Thoracic aorta (tissue), 2 donors: ENCODE data around the gene RAB31. TPM values are rescaled to one million over a fixed set of nuclear protein-coding genes. Genes with fewer than 3 reads are reported as not detected.
A peak's percentile ranks its signal among the peaks of the same experiment; 100 is the strongest.

ENCODE experiments used
- ATAC-seq: fragments of 150-250 bp; one replicate; pipeline ENCODE4 v1.8.0; 2017; ENCODE audit warnings: low read depth; ENCODE audit not compliant: insufficient number of reproducible peaks, low FRiP score
- DNase-seq: peaks from one replicate; pipeline ENCODE4 v3.0.0-alpha.2; 2020; ENCODE audit warnings: low spot score
- H3K27ac ChIP-seq, 2 donors: fragments of 200-600 bp; sonication (generic); 1 replicate in 1 of 2; 2 replicates in 1 of 2; pipeline ENCODE4 v1.5.1; 2016; ENCODE audit warnings: mild to moderate bottlenecking in 2 of 2, moderate library complexity in 2 of 2
- H3K27me3 ChIP-seq: fragments of 200-600 bp; sonication (generic); replicated peaks from 2 replicates; pipeline ENCODE4 v1.6.0; 2016; ENCODE audit warnings: mild to moderate bottlenecking; ENCODE audit not compliant: insufficient read depth
- H3K36me3 ChIP-seq: fragments of 200-600 bp; sonication (generic); one replicate; pipeline ENCODE4 v1.5.1; 2016
- H3K4me1 ChIP-seq, 2 donors: fragments of 200-600 bp; sonication (generic); 1 replicate in 1 of 2; 2 replicates in 1 of 2; pipeline versions ENCODE4 v1.5.1 to v1.6.0; 2016; ENCODE audit warnings: low read depth in 2 of 2, mild to moderate bottlenecking in 1 of 2; ENCODE audit not compliant: control insufficient read depth in 1 of 2
- H3K4me3 ChIP-seq: fragments of 200-600 bp; sonication (generic); 2 replicates; pipeline ENCODE4 v1.5.1; 2016; ENCODE audit warnings: mild to moderate bottlenecking
- H3K9me3 ChIP-seq: fragments of 200-600 bp; sonication (generic); 2 replicates; pipeline ENCODE4 v1.5.1; 2016
- total RNA-seq, 2 donors: library from RNA; depleted of rRNA; stranded (reverse); fragments of >200 nt; gene quantifications; one replicate each; pipeline versions ENCODE4 v1.1.0 to v1.2.3, GENCODE V29; 2016
- TF ChIP-seq, protein P1 (sequence below): fragments of 200-600 bp; sonication (generic); IDR thresholded peaks from one replicate; pipeline ENCODE4 v1.5.1; 2019; ENCODE audit warnings: antibody characterized with exemption

The RAB31 gene
- total RNA-seq, 2 donors from 2014 or later = 92.9 to 110 TPM

DNA sequence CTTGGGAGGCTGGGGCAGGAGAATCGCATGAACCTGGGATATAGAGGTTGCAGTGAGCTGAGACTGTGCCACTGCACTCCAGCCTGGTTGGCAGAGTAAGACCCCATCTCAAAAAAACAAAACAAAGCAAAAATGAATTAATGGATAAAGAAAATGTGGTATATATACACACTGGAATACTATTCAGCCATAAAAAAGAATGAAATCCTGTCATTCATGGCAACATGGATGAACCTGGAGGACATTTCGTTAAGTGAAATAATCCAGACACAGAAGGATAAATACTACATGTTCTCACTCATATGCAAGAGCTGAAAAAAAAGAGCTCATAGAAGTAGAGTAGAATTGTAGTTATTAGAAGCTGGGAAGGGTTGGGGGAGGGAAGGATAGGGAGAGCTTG lies 80.8 kb downstream of the RAB31 start:
- H3K4me3 ChIP-seq = no peak overlapping the region

DNA sequence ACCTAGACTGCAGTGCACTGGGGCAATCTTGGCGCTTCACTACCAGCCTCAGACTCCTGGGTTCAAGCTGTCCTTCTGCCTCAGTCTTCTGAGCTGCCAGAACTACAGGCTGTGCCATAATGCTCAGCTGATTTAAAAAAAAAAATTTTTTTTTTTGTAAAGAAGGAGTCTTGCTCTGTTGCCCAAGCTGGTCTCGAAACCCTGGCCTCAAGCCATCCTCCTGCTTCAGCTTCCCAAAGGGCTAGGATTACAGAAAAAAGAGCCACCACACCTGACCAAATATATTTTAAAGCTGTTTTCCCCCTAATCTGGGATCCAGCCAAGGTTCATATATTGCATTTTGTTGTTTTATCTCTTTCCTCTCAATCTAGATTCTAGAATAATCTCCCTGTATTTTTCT lies 82.2 kb downstream of the RAB31 start:
- peaks cover 0 to 8% of the 10 kb centered on the region in 2 donors for H3K4me1 ChIP-seq
- ATAC-seq (no peak), DNase-seq (no peak)
- no peaks in the 10 kb centered on the region for H3K27me3 ChIP-seq
- H3K27ac ChIP-seq = no peak overlapping the region
- H3K9me3 ChIP-seq = no peaks in the 10 kb centered on the region
- H3K4me3 ChIP-seq = no peak overlapping the region
- no peaks in the 10 kb centered on the region for H3K36me3 ChIP-seq
- TF ChIP-seq, protein P1, sequence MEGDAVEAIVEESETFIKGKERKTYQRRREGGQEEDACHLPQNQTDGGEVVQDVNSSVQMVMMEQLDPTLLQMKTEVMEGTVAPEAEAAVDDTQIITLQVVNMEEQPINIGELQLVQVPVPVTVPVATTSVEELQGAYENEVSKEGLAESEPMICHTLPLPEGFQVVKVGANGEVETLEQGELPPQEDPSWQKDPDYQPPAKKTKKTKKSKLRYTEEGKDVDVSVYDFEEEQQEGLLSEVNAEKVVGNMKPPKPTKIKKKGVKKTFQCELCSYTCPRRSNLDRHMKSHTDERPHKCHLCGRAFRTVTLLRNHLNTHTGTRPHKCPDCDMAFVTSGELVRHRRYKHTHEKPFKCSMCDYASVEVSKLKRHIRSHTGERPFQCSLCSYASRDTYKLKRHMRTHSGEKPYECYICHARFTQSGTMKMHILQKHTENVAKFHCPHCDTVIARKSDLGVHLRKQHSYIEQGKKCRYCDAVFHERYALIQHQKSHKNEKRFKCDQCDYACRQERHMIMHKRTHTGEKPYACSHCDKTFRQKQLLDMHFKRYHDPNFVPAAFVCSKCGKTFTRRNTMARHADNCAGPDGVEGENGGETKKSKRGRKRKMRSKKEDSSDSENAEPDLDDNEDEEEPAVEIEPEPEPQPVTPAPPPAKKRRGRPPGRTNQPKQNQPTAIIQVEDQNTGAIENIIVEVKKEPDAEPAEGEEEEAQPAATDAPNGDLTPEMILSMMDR = no peak

More for the DNA sequence above, 80.8 kb downstream of the RAB31 start:
- no peaks in the 10 kb centered on the region for H3K9me3 ChIP-seq
- H3K27ac ChIP-seq = no peak overlapping the region
- H3K27me3 ChIP-seq = no peaks in the 10 kb centered on the region
- ATAC-seq = no peak
- TF ChIP-seq, protein P1 = no peak
- peaks cover 0 to 8% of the 10 kb centered on the region in 2 donors for H3K4me1 ChIP-seq
- DNase-seq = no peak
- no peaks in the 10 kb centered on the region for H3K36me3 ChIP-seq

DNA sequence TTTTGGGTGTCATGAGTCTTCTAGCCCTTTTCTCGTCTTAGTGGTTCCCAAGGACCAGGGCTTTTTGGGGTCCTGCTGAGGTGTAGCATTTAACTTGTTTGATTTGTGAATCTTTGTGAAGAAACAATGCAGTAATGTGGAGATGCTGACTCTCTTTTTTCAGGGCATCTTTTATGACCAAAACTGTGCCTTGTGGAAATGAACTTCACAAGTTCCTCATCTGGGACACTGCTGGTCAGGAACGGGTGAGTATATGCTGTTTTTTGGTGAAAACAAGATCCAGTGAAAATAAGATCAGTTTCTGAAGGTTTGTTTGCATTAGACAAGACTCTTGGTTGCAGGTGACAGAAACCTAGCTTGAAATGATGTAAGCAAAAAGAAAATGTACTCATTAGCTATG lies 83.9 kb downstream of the RAB31 start:
- Histone ChIP-seq H3K9me3 (no peaks in the 10 kb centered on the region), H3K27me3 (no peaks in the 10 kb centered on the region), H3K4me1 (peaks cover 0 to 8% of the 10 kb centered on the region in 2 donors), H3K36me3 (no peaks in the 10 kb centered on the region), H3K4me3 (no peak overlapping the region), H3K27ac (no peak overlapping the region)
- TF ChIP-seq, protein P1 = no peak
- no peak for DNase-seq
- ATAC-seq = no peak

DNA sequence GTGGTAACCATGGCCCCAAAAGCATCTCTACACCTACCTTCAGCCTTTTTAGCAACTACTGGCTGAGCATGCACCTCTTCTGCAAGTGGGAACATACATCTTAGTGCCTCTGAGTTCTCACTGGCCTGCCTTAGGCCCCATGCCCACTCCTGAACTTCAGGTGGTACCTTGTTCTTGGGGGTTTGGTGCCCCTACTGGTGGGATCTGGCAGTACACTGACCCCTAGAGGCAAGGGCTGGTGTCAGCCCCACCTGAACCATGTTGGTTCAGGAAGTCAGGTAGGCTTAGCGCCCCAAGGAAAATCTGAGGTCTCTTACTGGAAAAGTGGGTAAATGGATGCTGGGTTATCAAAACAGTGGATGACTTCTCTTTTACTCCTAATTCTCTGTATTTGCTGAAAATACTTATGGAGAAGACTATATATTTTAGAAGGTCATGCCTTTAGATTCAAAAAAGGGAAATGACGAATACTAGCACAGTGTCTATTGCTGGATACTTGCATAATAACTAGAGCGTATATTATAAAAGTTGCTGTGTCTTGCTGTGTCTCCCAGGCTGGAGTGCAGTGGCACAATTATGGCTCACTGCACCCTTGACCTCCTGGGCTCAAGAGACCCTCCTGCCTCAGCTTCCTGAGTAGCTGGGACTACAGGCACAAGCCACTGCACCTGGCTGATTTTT lies 84.6 kb downstream of the RAB31 start:
- TF ChIP-seq, protein P1 = peak; percentile 43
- H3K4me3 ChIP-seq = no peak overlapping the region
- no peak overlapping the region for H3K27ac ChIP-seq
- no peaks in the 10 kb centered on the region for H3K9me3 ChIP-seq
- peaks cover 0 to 8% of the 10 kb centered on the region in 2 donors for H3K4me1 ChIP-seq
- DNase-seq = no peak
- no peaks in the 10 kb centered on the region for H3K36me3 ChIP-seq
- no peaks in the 10 kb centered on the region for H3K27me3 ChIP-seq
- no peak for ATAC-seq

DNA sequence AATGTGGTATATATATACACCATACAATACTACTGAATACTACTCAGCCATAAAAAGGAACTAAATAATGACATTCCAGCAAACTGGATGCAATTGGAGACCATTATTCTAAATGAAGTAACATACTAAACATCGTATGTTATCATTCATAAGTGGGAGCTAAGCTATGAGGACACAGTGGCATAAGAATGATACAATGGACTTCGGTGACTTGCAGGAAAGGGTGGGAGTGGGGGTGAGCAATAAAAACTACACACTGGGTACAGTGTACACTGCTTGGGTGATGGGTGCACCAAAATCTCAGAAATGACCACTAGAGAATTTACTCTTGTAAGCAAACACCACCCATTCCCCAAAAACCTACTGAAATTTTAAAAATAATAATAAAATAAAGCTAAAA lies 87.9 kb downstream of the RAB31 start:
- H3K27ac ChIP-seq = no peak overlapping the region
- no peak for ATAC-seq
- no peaks in the 10 kb centered on the region for H3K4me1 ChIP-seq
- no peak overlapping the region for H3K4me3 ChIP-seq
- H3K27me3 ChIP-seq = no peaks in the 10 kb centered on the region
- TF ChIP-seq, protein P1 = no peak
- H3K9me3 ChIP-seq = no peaks in the 10 kb centered on the region
- DNase-seq = no peak
- H3K36me3 ChIP-seq = no peaks in the 10 kb centered on the region
